Gastrocnemius medialis (tissue), 4 donors: ENCODE data around the gene MSI2. TPM values are rescaled to one million over a fixed set of nuclear protein-coding genes. Genes with fewer than 3 reads are reported as not detected.

Experiments used
- ATAC-seq, 2 donors: fragments of 150-250 bp; one replicate each; pipeline ENCODE4 v1.9.1; 2016
- DNase-seq, 2 donors: peaks; one replicate each; pipeline ENCODE4 v3.0.0-alpha.2; 2019
- H3K27ac ChIP-seq, 4 donors: fragments of 200-600 bp; sonication (generic); 1 replicate in 1 of 4; 2 replicates in 3 of 4; pipeline ENCODE4 v1.5.1; 2016 to 2018; ENCODE audit warnings: mild to moderate bottlenecking in 2 of 4, moderate library complexity in 1 of 4
- H3K27me3 ChIP-seq, 3 donors: fragments of 200-600 bp; sonication (generic) in 2 of 3; 1 replicate in 1 of 3; 2 replicates in 2 of 3; pipeline versions ENCODE4 v1.5.1 to v1.6.0; 2016 to 2019; ENCODE audit warnings: mild to moderate bottlenecking in 1 of 3, moderate library complexity in 1 of 3
- H3K36me3 ChIP-seq, 2 donors: fragments of 200-600 bp; sonication (generic) in 1 of 2; one replicate each; pipeline ENCODE4 v1.5.1; 2017 to 2018
- H3K4me1 ChIP-seq, 2 donors: fragments of 200-600 bp; sonication (generic) in 1 of 2; one replicate each; pipeline ENCODE4 v1.5.1; 2016 to 2017; ENCODE audit warnings: mild to moderate bottlenecking in 2 of 2
- H3K4me3 ChIP-seq, 4 donors: fragments of 200-600 bp; sonication (generic) in 3 of 4; 1 replicate in 1 of 4; 2 replicates in 3 of 4; pipeline ENCODE4 v1.5.1; 2016 to 2019; ENCODE audit warnings: mild to moderate bottlenecking in 2 of 4
- H3K9me3 ChIP-seq, 3 donors: fragments of 200-600 bp; sonication (generic) in 2 of 3; 1 replicate in 1 of 3; 2 replicates in 2 of 3; pipeline ENCODE4 v1.5.1; 2016 to 2019
- POLR2A ChIP-seq, 2 donors: fragments of 450-650 bp; IDR thresholded peaks; one replicate each; pipeline ENCODE4 v1.6.1; 2017; ENCODE audit warnings: antibody characterized with exemption in 2 of 2, mild to moderate bottlenecking in 2 of 2, moderate library complexity in 2 of 2
- in situ Hi-C, 4 donors: fragments of 200-750 bp; cut with MboI; loops; one replicate each; pipeline versions ENCODE4 v1.15.0 to v1.8.0; 2017; ENCODE audit warnings: low sequenced_read_pairs in 4 of 4
- intact Hi-C: fragments of 100-400 bp; cut with DNase I; formaldehyde crosslinking; loops from one replicate; pipeline ENCODE4 v1.15.1; 2023; ENCODE audit warnings: low total_unique reads
- total RNA-seq, 4 donors: library from RNA; depleted of rRNA; stranded (reverse); fragments of >200 nt; gene quantifications; one replicate each; pipeline versions ENCODE4 v1.1.0 to v1.2.3, GENCODE V29; 2016
- TF ChIP-seq, protein P1 (sequence below), 5 experiments: fragments of 450-650 bp in 3 of 5; fragments of 200-600 bp in 2 of 5; sonication (generic) in 2 of 5; IDR thresholded peaks in 4 of 5; conservative IDR thresholded peaks in 1 of 5; 1 replicate in 4 of 5; 2 replicates in 1 of 5; pipeline ENCODE4 v1.5.1; 2016 to 2019; ENCODE audit warnings: antibody characterized with exemption in 5 of 5, mild to moderate bottlenecking in 3 of 5, moderate library complexity in 3 of 5

MSI2 gene
- total RNA-seq, 4 donors from 2014 or later = 33.1 to 66.2 (median 48.5) TPM

DNA sequence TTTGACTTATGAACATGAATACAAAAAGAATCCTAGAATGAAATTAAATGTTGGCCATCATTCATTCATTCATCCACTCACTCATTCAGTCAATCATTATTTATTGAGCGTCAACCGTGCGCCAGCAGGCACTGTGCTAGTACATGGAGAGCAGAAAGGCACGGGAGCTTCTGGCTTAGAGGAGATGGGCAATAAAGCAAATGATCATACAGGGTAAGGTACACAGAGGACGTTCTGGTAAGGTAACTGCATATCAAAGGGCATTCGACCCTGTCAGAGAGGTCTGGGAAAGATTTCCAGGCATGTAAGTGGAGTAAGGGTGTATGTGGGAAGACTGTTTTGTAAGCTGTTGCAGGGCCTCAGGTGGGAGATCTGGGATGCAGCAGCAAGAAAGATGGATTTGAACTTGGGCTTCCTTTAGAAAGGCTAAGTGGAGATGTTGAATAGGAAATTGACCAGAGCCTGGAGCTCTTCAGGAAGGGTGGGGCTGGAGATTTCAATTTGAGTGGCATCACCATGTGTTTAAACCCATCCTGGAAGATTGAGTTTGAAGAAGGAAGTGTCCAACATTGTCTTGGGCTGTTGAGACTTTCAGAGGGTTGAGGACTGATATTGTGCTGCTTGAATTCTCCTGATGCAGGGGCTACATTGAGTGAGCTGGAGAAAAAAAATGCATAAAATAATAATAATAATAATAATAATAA is 2.8 kb upstream of the MSI2 start:
- Histone ChIP-seq H3K4me1 (peaks cover 0 to 9% of the 10 kb centered on the region in 2 donors), H3K27me3 (no peaks in the 10 kb centered on the region), H3K4me3 (no peak overlapping the region), H3K27ac (peak overlapping the region; percentile 48 to 95 (median 52)), H3K9me3 (no peaks in the 10 kb centered on the region), H3K36me3 (no peaks in the 10 kb centered on the region)
- no peak for ATAC-seq
- no peak for TF ChIP-seq POLR2A (IDR thresholded peaks at IDR 0.05)
- TF ChIP-seq, protein P1, sequence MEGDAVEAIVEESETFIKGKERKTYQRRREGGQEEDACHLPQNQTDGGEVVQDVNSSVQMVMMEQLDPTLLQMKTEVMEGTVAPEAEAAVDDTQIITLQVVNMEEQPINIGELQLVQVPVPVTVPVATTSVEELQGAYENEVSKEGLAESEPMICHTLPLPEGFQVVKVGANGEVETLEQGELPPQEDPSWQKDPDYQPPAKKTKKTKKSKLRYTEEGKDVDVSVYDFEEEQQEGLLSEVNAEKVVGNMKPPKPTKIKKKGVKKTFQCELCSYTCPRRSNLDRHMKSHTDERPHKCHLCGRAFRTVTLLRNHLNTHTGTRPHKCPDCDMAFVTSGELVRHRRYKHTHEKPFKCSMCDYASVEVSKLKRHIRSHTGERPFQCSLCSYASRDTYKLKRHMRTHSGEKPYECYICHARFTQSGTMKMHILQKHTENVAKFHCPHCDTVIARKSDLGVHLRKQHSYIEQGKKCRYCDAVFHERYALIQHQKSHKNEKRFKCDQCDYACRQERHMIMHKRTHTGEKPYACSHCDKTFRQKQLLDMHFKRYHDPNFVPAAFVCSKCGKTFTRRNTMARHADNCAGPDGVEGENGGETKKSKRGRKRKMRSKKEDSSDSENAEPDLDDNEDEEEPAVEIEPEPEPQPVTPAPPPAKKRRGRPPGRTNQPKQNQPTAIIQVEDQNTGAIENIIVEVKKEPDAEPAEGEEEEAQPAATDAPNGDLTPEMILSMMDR (IDR thresholded peaks at IDR 0.05 in 4 of 5, conservative IDR thresholded peaks at IDR 0.05 in 1 of 5) = no peak
- in situ Hi-C loops = loop anchor here in 2 of 4 donors (5.0 to 25.0 kb wide), 2 partner anchors 409 to 734 kb away; partner anchors contain the start of gene VEZF1 (in 1 of the 2)
- DNase-seq = no peak
- intact Hi-C loops = loop anchor here (10.0 kb wide), 1 partner anchor 831 kb away; the partner anchor contains the start of gene DYNLL2

- Histone ChIP-seq H3K4me1 (peaks cover 11 to 27% of the 10 kb centered on the region in 2 donors), H3K27ac (peak overlapping the region; percentile 86 to 98 (median 96)), H3K4me3 (peak overlapping the region; percentile 55 to 92 (median 75)), H3K9me3 (no peaks in the 10 kb centered on the region), H3K36me3 (no peaks in the 10 kb centered on the region), H3K27me3 (no peaks in the 10 kb centered on the region)
- ATAC-seq (no peak), DNase-seq (no peak)
- TF ChIP-seq, protein P1 (IDR thresholded peaks at IDR 0.05 in 4 of 5, conservative IDR thresholded peaks at IDR 0.05 in 1 of 5) = no peak
- TF ChIP-seq POLR2A (IDR thresholded peaks at IDR 0.05) = no peak
- intact Hi-C loops = loop anchor here (5.0 to 10.0 kb wide), 3 partner anchors 147 to 830 kb away; partner anchors contain the start of gene DYNLL2
- in situ Hi-C loops = loop anchor here in 1 of 4 donors (25.0 kb wide), 1 partner anchor 732 kb away; the partner anchor contains the start of gene VEZF1
Measured at GRCh38 chr17:57255182-57255775, 1.0 kb upstream of the MSI2 start.

DNA sequence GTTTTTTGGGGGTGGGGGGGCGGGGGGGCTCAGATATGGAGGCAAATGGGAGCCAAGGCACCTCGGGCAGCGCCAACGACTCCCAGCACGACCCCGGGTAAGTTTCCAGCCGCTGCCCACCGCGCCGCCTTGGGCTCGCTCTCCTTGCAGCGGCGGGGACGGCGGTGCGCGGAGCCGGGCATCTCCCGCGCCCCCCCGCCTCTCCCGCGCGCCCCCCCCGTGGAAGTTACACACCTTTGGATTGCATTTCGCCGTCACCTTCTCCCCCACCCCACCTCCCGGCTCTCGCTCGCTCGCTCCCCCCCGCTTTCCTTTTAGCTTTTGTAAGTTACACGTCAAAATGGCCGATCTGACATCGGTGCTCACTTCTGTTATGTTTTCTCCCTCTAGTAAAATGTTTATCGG is 387 bp downstream of the MSI2 start:
- in situ Hi-C loops = loop anchor here in 1 of 4 donors (25.0 kb wide), 1 partner anchor 731 kb away; the partner anchor contains the start of gene VEZF1
- H3K9me3 ChIP-seq = no peaks in the 10 kb centered on the region
- TF ChIP-seq, protein P1 (IDR thresholded peaks at IDR 0.05 in 4 of 5, conservative IDR thresholded peaks at IDR 0.05 in 1 of 5) = no peak

GRCh38 chr17:57257195-57257894 is 1.0 kb downstream of the MSI2 start:
- Histone ChIP-seq H3K27me3 (no peaks in the 10 kb centered on the region), H3K4me3 (peak overlapping the region; percentile 55 to 92 (median 75)), H3K9me3 (no peaks in the 10 kb centered on the region), H3K36me3 (peaks cover 0 to 5% of the 10 kb centered on the region in 2 donors), H3K27ac (peak overlapping the region; percentile 86 to 98 (median 96)), H3K4me1 (peaks cover 29 to 44% of the 10 kb centered on the region in 2 donors)
- DNase-seq = no peak
- intact Hi-C loops (loop anchor here (2.0 to 10.0 kb wide), 4 partner anchors 25 to 827 kb away; partner anchors contain the start of gene DYNLL2), in situ Hi-C loops (loop anchor here in 1 of 4 donors (25.0 kb wide), 1 partner anchor 730 kb away; the partner anchor contains the start of gene VEZF1)
- ATAC-seq = peak in 1 of 2 donors; percentile 14
- no peak for TF ChIP-seq POLR2A (IDR thresholded peaks at IDR 0.05)
- TF ChIP-seq, protein P1 (IDR thresholded peaks at IDR 0.05 in 4 of 5, conservative IDR thresholded peaks at IDR 0.05 in 1 of 5) = no peak

More for the DNA sequence above, 387 bp downstream of the MSI2 start:
- no peaks in the 10 kb centered on the region for H3K27me3 ChIP-seq
- intact Hi-C loops = loop anchor here (2.0 to 10.0 kb wide), 4 partner anchors 26 to 828 kb away; partner anchors contain the start of gene DYNLL2
- DNase-seq = peak in 1 of 2 donors; percentile 39
- H3K4me1 ChIP-seq = peaks cover 25 to 37% of the 10 kb centered on the region in 2 donors
- ATAC-seq = peak; percentile 13 to 22
- peak overlapping the region; percentile 55 to 92 (median 75) for H3K4me3 ChIP-seq
- H3K27ac ChIP-seq = peak overlapping the region; percentile 86 to 98 (median 96)
- no peaks in the 10 kb centered on the region for H3K36me3 ChIP-seq
